Lower leg skin (tissue), 3 donors: ENCODE results near the gene DNAI4.

Experiments used
- CTCF ChIP-seq, 3 donors: fragments of 450-650 bp; IDR thresholded peaks; one replicate each; pipeline ENCODE4 v1.5.1; 2016; ENCODE audit warnings: antibody characterized with exemption in 3 of 3, mild to moderate bottlenecking in 3 of 3, moderate library complexity in 2 of 3
- POLR2A ChIP-seq, 2 donors: fragments of 450-650 bp; IDR thresholded peaks; one replicate each; pipeline ENCODE4 v1.6.1; 2016 to 2017; ENCODE audit warnings: antibody characterized with exemption in 2 of 2, mild to moderate bottlenecking in 1 of 2, moderate library complexity in 1 of 2

DNA sequence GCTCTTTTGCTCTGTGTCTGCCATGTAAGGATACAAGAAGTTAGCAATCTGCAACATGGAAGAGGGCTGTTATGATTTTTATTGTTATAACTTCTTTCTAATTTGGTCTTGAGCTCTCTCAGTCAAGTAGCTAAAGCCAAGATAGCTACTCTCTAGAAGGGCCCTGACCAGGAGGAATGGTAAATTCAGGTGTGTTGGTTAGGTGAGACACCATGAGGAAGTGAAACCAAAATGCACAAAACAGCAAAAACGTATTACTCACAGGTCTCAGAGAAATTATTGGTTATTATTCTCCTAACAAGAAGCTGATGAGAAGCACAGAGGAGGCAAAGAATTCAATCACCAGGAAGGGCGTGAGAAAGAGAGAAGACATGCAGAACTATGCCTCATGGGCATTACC lies 71.8 kb downstream of the DNAI4 start:
- TF ChIP-seq CTCF (IDR thresholded peaks at IDR 0.05) (no peak), POLR2A (IDR thresholded peaks at IDR 0.05) (no peak)
